Activated T-cell treated with anti-CD3 and anti-CD28 coated beads, Interleukin-2, amount 50 U/mL, for 1 hour (primary cell): ENCODE data around the gene POLA1.

Experiments used
- DNase-seq: peaks from one replicate; pipeline ENCODE4 v3.0.0-alpha.2; 2020

POLA1 gene

GRCh38 chrX:24886916-24887315 is 193.2 kb downstream of the POLA1 start:
- no peak for DNase-seq

- no peak for DNase-seq
These were observed 197.0 kb downstream of the POLA1 start for GRCh38 chrX:24890677-24891076.

GRCh38 chrX:24899391-24899790 is 205.7 kb downstream of the POLA1 start:
- no peak for DNase-seq

- no peak for DNase-seq
These were observed 206.5 kb downstream of the POLA1 start for GRCh38 chrX:24900234-24900633.

GRCh38 chrX:24902806-24903205 is 209.1 kb downstream of the POLA1 start:
- DNase-seq = no peak

- no peak for DNase-seq
These were observed 225.0 kb downstream of the POLA1 start for GRCh38 chrX:24918715-24919114.

- DNase-seq = no peak
These were observed 227.1 kb downstream of the POLA1 start for GRCh38 chrX:24920769-24921168.

- DNase-seq = no peak
These were observed 231.7 kb downstream of the POLA1 start for GRCh38 chrX:24925430-24925829.

GRCh38 chrX:24927372-24927771 is 233.7 kb downstream of the POLA1 start:
- no peak for DNase-seq

- no peak for DNase-seq
These were observed 234.4 kb downstream of the POLA1 start for GRCh38 chrX:24928114-24928513.

GRCh38 chrX:24934279-24934678 is 240.6 kb downstream of the POLA1 start:
- DNase-seq = no peak

GRCh38 chrX:24945009-24945408 is 251.3 kb downstream of the POLA1 start:
- no peak for DNase-seq

- DNase-seq = no peak
These were observed 252.7 kb downstream of the POLA1 start for GRCh38 chrX:24946369-24946768.

- no peak for DNase-seq
These were observed 261.0 kb downstream of the POLA1 start for GRCh38 chrX:24954732-24955131.

GRCh38 chrX:24955372-24955930 is 261.7 kb downstream of the POLA1 start:
- DNase-seq = no peak

- no peak for DNase-seq
These were observed 263.1 kb downstream of the POLA1 start for GRCh38 chrX:24956828-24957227.

GRCh38 chrX:24961809-24962208 is 268.1 kb downstream of the POLA1 start:
- no peak for DNase-seq

GRCh38 chrX:24963823-24964222 is 270.1 kb downstream of the POLA1 start:
- DNase-seq = no peak

GRCh38 chrX:24965372-24965771 is 271.7 kb downstream of the POLA1 start:
- DNase-seq = no peak

GRCh38 chrX:24969812-24970211 is 276.1 kb downstream of the POLA1 start:
- no peak for DNase-seq

GRCh38 chrX:24979081-24979480 is 285.4 kb downstream of the POLA1 start:
- DNase-seq = no peak

- DNase-seq = no peak
These were observed 287.3 kb downstream of the POLA1 start for GRCh38 chrX:24981030-24981429.

GRCh38 chrX:24982306-24982965 is 288.7 kb downstream of the POLA1 start:
- no peak for DNase-seq

GRCh38 chrX:24983931-24984330 is 290.2 kb downstream of the POLA1 start:
- DNase-seq = no peak

GRCh38 chrX:24985120-24985519 is 291.4 kb downstream of the POLA1 start:
- no peak for DNase-seq
